GM19351 (cell line): ENCODE data around the gene SOX21.

Source experiments
- ATAC-seq: cut with Tn5 transposase; IDR thresholded peaks from one replicate; pipeline ENCODE4 v1.9.1; 2021; ENCODE audit warnings: mild to moderate bottlenecking, moderate library complexity; ENCODE audit not compliant: unreplicated experiment

The SOX21 gene

GRCh38 chr13:94709001-94709834, 3.1 kb downstream of the SOX21 start:
- no peak for ATAC-seq

- no peak for ATAC-seq
These were observed 4.1 kb downstream of the SOX21 start for GRCh38 chr13:94708031-94708859.

GRCh38 chr13:94707400-94708021, 4.8 kb downstream of the SOX21 start:
- no peak for ATAC-seq

- no peak for ATAC-seq
These were observed 5.4 kb downstream of the SOX21 start for GRCh38 chr13:94706843-94707399.

GRCh38 chr13:94706101-94706842, 6.1 kb downstream of the SOX21 start:
- ATAC-seq: no peak

- no peak for ATAC-seq
These were observed 7.0 kb downstream of the SOX21 start for GRCh38 chr13:94705081-94706030.

GRCh38 chr13:94704377-94705080, 7.8 kb downstream of the SOX21 start:
- ATAC-seq: no peak

- no peak for ATAC-seq
These were observed 8.5 kb downstream of the SOX21 start for GRCh38 chr13:94703721-94704314.

- no peak for ATAC-seq
These were observed 9.1 kb downstream of the SOX21 start for GRCh38 chr13:94703271-94703670.

GRCh38 chr13:94702181-94703041, 9.9 kb downstream of the SOX21 start:
- no peak for ATAC-seq

GRCh38 chr13:94701313-94702180, 10.8 kb downstream of the SOX21 start:
- ATAC-seq: no peak

GRCh38 chr13:94700536-94700935, 11.8 kb downstream of the SOX21 start:
- ATAC-seq: no peak

- ATAC-seq: no peak
These were observed 12.3 kb downstream of the SOX21 start for GRCh38 chr13:94700051-94700535.

GRCh38 chr13:94696171-94696570, 16.2 kb downstream of the SOX21 start:
- ATAC-seq: no peak

GRCh38 chr13:94692030-94692429, 20.3 kb downstream of the SOX21 start:
- no peak for ATAC-seq

- no peak for ATAC-seq
These were observed 28.9 kb downstream of the SOX21 start for GRCh38 chr13:94683409-94683808.
